Keratinocyte (primary cell): Measurements from ENCODE around the gene PRG3. TPM values are rescaled to one million over a fixed set of nuclear protein-coding genes. Genes with fewer than 3 reads are reported as not detected.

Experiments used
- DNase-seq: peaks from one replicate; pipeline ENCODE4 v3.0.0-alpha.2; 2011; ENCODE audit warnings: low read depth, missing footprints, low spot score
- FAIRE-seq: peaks from 2 replicates; lab custom pipeline; 2011; peaks lifted over from hg19 to GRCh38; lab: Jason Lieb, UNC
- H2AFZ ChIP-seq: 2 replicates; pipeline ENCODE4 v1.6.0; 2012; ENCODE audit warnings: low read length, control low read depth, inconsistent platforms; ENCODE audit not compliant: control insufficient read depth
- H3K27ac ChIP-seq: 2 replicates; pipeline ENCODE4 v1.5.1; 2011; ENCODE audit warnings: low read length; ENCODE audit not compliant: control insufficient read depth, insufficient read depth
- H3K27me3 ChIP-seq: 3 replicates; pipeline ENCODE4 v1.6.0; 2011; ENCODE audit warnings: low read length; ENCODE audit not compliant: control insufficient read depth, insufficient read depth; ENCODE audit errors: extremely low read depth
- H3K36me3 ChIP-seq, 2 experiments: 2 replicates in 1 of 2; 3 replicates in 1 of 2; pipeline ENCODE4 v1.5.1; 2011; ENCODE audit warnings: low read length in 2 of 2, mild to moderate bottlenecking in 1 of 2; ENCODE audit not compliant: control insufficient read depth in 2 of 2, insufficient read depth in 2 of 2; ENCODE audit errors: extremely low read depth in 1 of 2
- H3K4me1 ChIP-seq: 3 replicates; pipeline ENCODE4 v1.5.1; 2011; ENCODE audit warnings: low read length; ENCODE audit not compliant: control insufficient read depth, insufficient read depth; ENCODE audit errors: extremely low read depth
- H3K4me2 ChIP-seq: 3 replicates; pipeline ENCODE4 v1.6.0; 2011; ENCODE audit warnings: low read depth, low read length; ENCODE audit not compliant: control insufficient read depth, insufficient read depth; ENCODE audit errors: extremely low read depth
- H3K4me3 ChIP-seq, 3 experiments: fragments of 200-600 bp in 1 of 3; sonication (generic) in 1 of 3; 2 replicates in 2 of 3; 3 replicates in 1 of 3; pipeline ENCODE4 v1.5.1; 2011 to 2016; ENCODE audit warnings: low read length in 3 of 3, mild to moderate bottlenecking in 3 of 3, control low read depth in 2 of 3, inconsistent platforms in 1 of 3, low read depth in 1 of 3, mixed read lengths in 1 of 3, mixed run types in 1 of 3, moderate library complexity in 1 of 3; ENCODE audit not compliant: control insufficient read depth in 2 of 3, insufficient read depth in 2 of 3; ENCODE audit errors: extremely low read depth in 1 of 3
- H3K79me2 ChIP-seq: 2 replicates; pipeline ENCODE4 v1.6.0; 2012; ENCODE audit warnings: low read length; ENCODE audit not compliant: control insufficient read depth, insufficient read depth
- H3K9ac ChIP-seq: 3 replicates; pipeline ENCODE4 v1.6.0; 2011; ENCODE audit warnings: low read length; ENCODE audit not compliant: control insufficient read depth, insufficient read depth; ENCODE audit errors: extremely low read depth
- H3K9me1 ChIP-seq: 3 replicates; pipeline ENCODE4 v1.6.0; 2011; ENCODE audit warnings: low read length; ENCODE audit not compliant: control insufficient read depth, insufficient read depth; ENCODE audit errors: extremely low read depth
- H3K9me3 ChIP-seq: 2 replicates; pipeline ENCODE4 v1.5.1; 2012; ENCODE audit warnings: low read depth, low read length; ENCODE audit not compliant: control insufficient read depth
- H4K20me1 ChIP-seq: 3 replicates; pipeline ENCODE4 v1.6.0; 2011; ENCODE audit warnings: low read length; ENCODE audit not compliant: control insufficient read depth, insufficient read depth; ENCODE audit errors: extremely low read depth
- CTCF ChIP-seq, 3 experiments: IDR thresholded peaks in 1 of 3; conservative IDR thresholded peaks in 1 of 3; optimal IDR thresholded peaks in 1 of 3; 2 replicates in 2 of 3; 3 replicates in 1 of 3; pipeline versions ENCODE3 to v1.5.1; 2011; ENCODE audit warnings: low read length in 3 of 3, mild to moderate bottlenecking in 3 of 3, moderate library complexity in 2 of 3, control low read depth in 1 of 3, inconsistent platforms in 1 of 3; ENCODE audit not compliant: insufficient read depth in 2 of 3; ENCODE audit errors: extremely low read depth in 1 of 3
- EZH2 ChIP-seq: IDR thresholded peaks from one replicate; pipeline ENCODE4 v1.6.1; 2012; ENCODE audit warnings: inconsistent platforms, mild to moderate bottlenecking, low read length, moderate library complexity
- dilution Hi-C: fragments of 300-500 bp; cut with MboI; formaldehyde crosslinking; loops from one replicate; pipeline ENCODE4 v1.7.0; 2020; ENCODE audit warnings: low sequenced_read_pairs; ENCODE audit not compliant: extremely low pct_ligation_motif_present
- polyA plus RNA-seq, 5 experiments: library from polyadenylated mRNA; depleted of rRNA in 3 of 5; stranded (reverse) in 3 of 5; stranded (forward) in 1 of 5; unstranded in 1 of 5; fragments of >200 nt; gene quantifications; 1 replicate in 1 of 5; 2 replicates in 3 of 5; 3 replicates in 1 of 5; pipeline versions ENCODE4 v1.2.1 to v1.2.3, GENCODE V29; 2011 to 2012; ENCODE audit warnings: missing spikeins in 2 of 5, low read depth in 1 of 5, low replicate concordance in 1 of 5

The PRG3 gene
- polyA plus RNA-seq, 1 donor (not counting 4 experiments of a cell fraction or from before 2014, with no cell fraction given): not detected

GRCh38 chr11:57392066-57392762, 11.3 kb upstream of the PRG3 start:
- no peaks in the 10 kb centered on the region for H3K27me3 ChIP-seq
- no peaks in the 10 kb centered on the region for H4K20me1 ChIP-seq
- H3K4me2 ChIP-seq: no peak overlapping the region
- H3K79me2 ChIP-seq: no peaks in the 10 kb centered on the region
- no peak for TF ChIP-seq EZH2
- no peak for TF ChIP-seq CTCF (optimal IDR thresholded peaks at IDR 0.05 in 1 of 3, IDR thresholded peaks at IDR 0.05 in 1 of 3, conservative IDR thresholded peaks at IDR 0.05 in 1 of 3; ENCODE audit: extremely low read depth in 1 of 3, insufficient read depth in 2 of 3, low read length in 3 of 3)
- H3K36me3 ChIP-seq: no peaks in the 10 kb centered on the region
- no peak overlapping the region for H3K4me3 ChIP-seq
- H2AFZ ChIP-seq: no peak overlapping the region
- no peak overlapping the region for H3K27ac ChIP-seq
- dilution Hi-C loops: no loop called here
- DNase-seq (no peak), FAIRE-seq (no peak)
- H3K9me3 ChIP-seq: no peaks in the 10 kb centered on the region
- peaks cover 8% of the 10 kb centered on the region for H3K4me1 ChIP-seq
- H3K9me1 ChIP-seq: no peaks in the 10 kb centered on the region
- H3K9ac ChIP-seq: no peak overlapping the region

GRCh38 chr11:57391539-57391938, 10.6 kb upstream of the PRG3 start:
- TF ChIP-seq CTCF (optimal IDR thresholded peaks at IDR 0.05 in 1 of 3, IDR thresholded peaks at IDR 0.05 in 1 of 3, conservative IDR thresholded peaks at IDR 0.05 in 1 of 3; ENCODE audit: extremely low read depth in 1 of 3, insufficient read depth in 2 of 3, low read length in 3 of 3): no peak
- dilution Hi-C loops: no loop called here
- DNase-seq: no peak

More at GRCh38 chr11:57391539-57391938, 10.6 kb upstream of the PRG3 start:
- no peaks in the 10 kb centered on the region for H3K9me3 ChIP-seq
- no peaks in the 10 kb centered on the region for H3K9me1 ChIP-seq
- peaks cover 8% of the 10 kb centered on the region for H3K4me1 ChIP-seq
- H3K27ac ChIP-seq: no peak overlapping the region
- H3K9ac ChIP-seq: no peak overlapping the region
- H3K4me3 ChIP-seq: no peak overlapping the region
- no peak for FAIRE-seq
- no peaks in the 10 kb centered on the region for H3K79me2 ChIP-seq
- no peak overlapping the region for H3K4me2 ChIP-seq
- no peaks in the 10 kb centered on the region for H4K20me1 ChIP-seq
- H2AFZ ChIP-seq: no peak overlapping the region
- no peaks in the 10 kb centered on the region for H3K27me3 ChIP-seq
- H3K36me3 ChIP-seq: no peaks in the 10 kb centered on the region
